ENCODE data around the gene KIFC3.

DNA sequence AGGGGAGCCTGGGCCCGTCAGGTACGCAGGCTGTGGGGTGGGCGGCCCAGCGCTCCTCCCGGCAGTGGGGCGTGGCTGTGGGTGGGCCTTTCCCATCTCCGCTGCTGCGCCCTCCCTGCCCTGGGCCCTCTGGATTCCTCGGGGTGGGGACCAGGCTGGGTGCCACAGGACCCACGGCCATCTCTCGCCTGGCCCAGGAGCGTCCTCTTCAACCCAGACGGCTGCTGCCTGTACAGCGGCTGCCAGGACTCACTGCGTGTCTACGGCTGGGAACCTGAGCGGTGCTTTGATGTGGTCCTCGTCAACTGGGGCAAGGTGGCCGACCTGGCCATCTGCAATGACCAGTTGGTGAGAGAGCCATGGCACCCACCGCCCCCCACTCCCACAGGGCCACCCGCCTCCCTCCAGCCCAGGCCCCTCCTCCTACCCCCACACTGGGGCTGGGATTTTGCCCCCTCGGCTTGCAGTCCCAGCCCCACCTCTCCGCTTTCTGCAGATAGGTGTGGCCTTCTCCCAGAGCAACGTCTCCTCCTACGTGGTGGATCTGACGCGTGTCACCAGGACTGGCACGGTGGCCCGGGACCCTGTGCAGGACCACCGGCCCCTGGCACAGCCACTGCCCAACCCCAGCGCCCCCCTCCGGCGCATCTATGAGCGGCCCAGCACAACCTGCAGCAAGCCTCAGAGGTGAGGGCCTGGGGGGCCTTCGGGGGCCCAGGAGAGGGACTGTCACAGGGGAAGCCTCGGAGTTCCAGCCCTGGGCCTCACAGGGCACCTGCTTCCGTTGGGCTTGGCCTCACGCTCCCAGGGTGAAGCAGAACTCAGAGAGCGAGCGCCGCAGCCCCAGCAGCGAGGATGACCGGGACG is 49.5 kb downstream of the KIFC3 start:
- TF ChIP-seq CTCF (IDR thresholded peaks at IDR 0.05; ENCODE audit: low read depth, low read length, poor library complexity, severe bottlenecking): no peak
- TF ChIP-seq EZH2phosphoT487 (IDR thresholded peaks at IDR 0.05; ENCODE audit: borderline replicate concordance, low read length): no peak

Measured in DOHH2 (cell line).